Stimulated activated CD8-positive, alpha-beta memory T cell treated with anti-CD3 and anti-CD28 coated beads, Interleukin-15, amount 100 ng/mL, for 24 hours (primary cell): ENCODE results near the gene NPFFR1.
"Not testable (repeated sequence)": the region's sequence is repeated elsewhere in the genome, so short reads cannot be mapped to it uniquely, and the experiment has no call there.

Source experiments
- DNase-seq: peaks from one replicate; pipeline ENCODE4 v3.0.0-alpha.2; 2020; ENCODE audit warnings: low read depth

Gene NPFFR1

GRCh38 chr10:70255329-70256299, 28.2 kb downstream of the NPFFR1 start:
- no peak for DNase-seq

GRCh38 chr10:70254778-70255328, 29.0 kb downstream of the NPFFR1 start:
- DNase-seq = no peak

- DNase-seq = no peak
These were observed 29.7 kb downstream of the NPFFR1 start for GRCh38 chr10:70253878-70254765.

- DNase-seq = no peak
These were observed 32.7 kb downstream of the NPFFR1 start for GRCh38 chr10:70250961-70251680.

GRCh38 chr10:70247360-70247759, 36.4 kb downstream of the NPFFR1 start:
- DNase-seq = no peak

- no peak for DNase-seq
These were observed 42.7 kb downstream of the NPFFR1 start for GRCh38 chr10:70241081-70241480.

- DNase-seq = not testable (repeated sequence)
These were observed 43.8 kb downstream of the NPFFR1 start for GRCh38 chr10:70239986-70240385.

- DNase-seq = not testable (repeated sequence)
These were observed 44.5 kb downstream of the NPFFR1 start for GRCh38 chr10:70239077-70239976.

GRCh38 chr10:70237958-70238536, 45.8 kb downstream of the NPFFR1 start:
- DNase-seq = not testable (repeated sequence)

GRCh38 chr10:70234668-70235447, 48.9 kb downstream of the NPFFR1 start:
- DNase-seq = no peak

- DNase-seq = no peak
These were observed 49.9 kb downstream of the NPFFR1 start for GRCh38 chr10:70233939-70234300.

GRCh38 chr10:70233109-70233938, 50.5 kb downstream of the NPFFR1 start, which contains the start of gene PPA1:
Gene PPA1 (minus strand): TSS chr10:70233429. CDS start chr10:70233327, 102 bp downstream.
- DNase-seq = peak; percentile 98

- no peak for DNase-seq
These were observed 51.0 kb downstream of the NPFFR1 start for GRCh38 chr10:70232859-70233108.

GRCh38 chr10:70232155-70232858, 51.5 kb downstream of the NPFFR1 start:
- no peak for DNase-seq

- no peak for DNase-seq
These were observed 55.3 kb downstream of the NPFFR1 start for GRCh38 chr10:70228491-70228890.

GRCh38 chr10:70227548-70228320, 56.1 kb downstream of the NPFFR1 start:
- no peak for DNase-seq

GRCh38 chr10:70223728-70224127, 60.1 kb downstream of the NPFFR1 start:
- DNase-seq = no peak
